H9 (cell line): ENCODE results near the gene CLEC4C. TPM values are rescaled to one million over a fixed set of nuclear protein-coding genes. Genes with fewer than 3 reads are reported as not detected.

Experiments used
- DNase-seq: peaks from one replicate; pipeline ENCODE4 v3.0.0-alpha.2; 2017
- H2AFZ ChIP-seq: one replicate; pipeline ENCODE4 v1.6.1; 2013; ENCODE audit warnings: mild to moderate bottlenecking, low read length, control low read depth, moderate library complexity
- H2AK5ac ChIP-seq: 2 replicates; pipeline ENCODE4 v1.6.1; 2013; ENCODE audit warnings: low read length, control low read depth, mixed read lengths; ENCODE audit not compliant: insufficient read length
- H2BK120ac ChIP-seq: one replicate; pipeline ENCODE4 v1.6.1; 2013; ENCODE audit warnings: low read depth, mild to moderate bottlenecking, low read length, control low read depth, inconsistent platforms; ENCODE audit not compliant: poor library complexity, severe bottlenecking
- H2BK12ac ChIP-seq: 2 replicates; pipeline ENCODE4 v1.6.1; 2013; ENCODE audit warnings: low read length, control low read depth, mixed read lengths, low read depth; ENCODE audit not compliant: insufficient read length
- H2BK15ac ChIP-seq: 2 replicates; pipeline ENCODE4 v1.6.1; 2013; ENCODE audit warnings: low read depth, low read length, control low read depth
- H2BK20ac ChIP-seq: one replicate; pipeline ENCODE4 v1.6.1; 2013; ENCODE audit warnings: low read depth, mild to moderate bottlenecking, low read length, control low read depth, inconsistent platforms; ENCODE audit not compliant: poor library complexity, severe bottlenecking
- H2BK5ac ChIP-seq: 2 replicates; pipeline ENCODE4 v1.6.1; 2013; ENCODE audit warnings: low read length, control low read depth, mixed read lengths; ENCODE audit not compliant: insufficient read length
- H3K14ac ChIP-seq: 2 replicates; pipeline ENCODE4 v1.6.1; 2013; ENCODE audit warnings: low read length, control low read depth; ENCODE audit not compliant: insufficient read depth
- H3K18ac ChIP-seq: 2 replicates; pipeline ENCODE4 v1.6.1; 2013; ENCODE audit warnings: low read depth, mild to moderate bottlenecking, mixed read lengths, low read length, control low read depth; ENCODE audit not compliant: insufficient read length
- H3K23ac ChIP-seq: 2 replicates; pipeline ENCODE4 v1.6.1; 2013; ENCODE audit warnings: low read length, control low read depth, mixed read lengths, low read depth; ENCODE audit not compliant: insufficient read length
- H3K23me2 ChIP-seq: 2 replicates; pipeline ENCODE4 v1.6.1; 2013; ENCODE audit warnings: low read depth, mild to moderate bottlenecking, mixed read lengths, low read length, control low read depth; ENCODE audit not compliant: insufficient read length, poor library complexity, severe bottlenecking
- H3K27ac ChIP-seq: 2 replicates; pipeline ENCODE4 v1.5.1; 2013; ENCODE audit warnings: low read length, control low read depth, mixed read lengths, low read depth; ENCODE audit not compliant: insufficient read length
- H3K27me3 ChIP-seq: 2 replicates; pipeline ENCODE4 v1.6.1; 2013; ENCODE audit warnings: low read length, control low read depth, inconsistent platforms; ENCODE audit not compliant: insufficient read depth
- H3K4ac ChIP-seq: 2 replicates; pipeline ENCODE4 v1.6.1; 2013; ENCODE audit warnings: low read depth, mild to moderate bottlenecking, control low read depth, inconsistent platforms, low read length, moderate library complexity
- H3K4me1 ChIP-seq: 2 replicates; pipeline ENCODE4 v1.6.1; 2013; ENCODE audit warnings: low read length, control low read depth, inconsistent platforms; ENCODE audit not compliant: insufficient read depth
- H3K4me2 ChIP-seq: 2 replicates; pipeline ENCODE4 v1.6.1; 2013; ENCODE audit warnings: low read length, control low read depth, mixed read lengths; ENCODE audit not compliant: insufficient read length, insufficient read depth
- H3K56ac ChIP-seq: 2 replicates; pipeline ENCODE4 v1.6.1; 2013; ENCODE audit warnings: low read depth, mild to moderate bottlenecking, mixed read lengths, low read length, control low read depth; ENCODE audit not compliant: insufficient read length
- H3K79me1 ChIP-seq: 2 replicates; pipeline ENCODE4 v1.6.1; 2013; ENCODE audit warnings: low read depth, mild to moderate bottlenecking, moderate library complexity, low read length, control low read depth, inconsistent platforms; ENCODE audit not compliant: insufficient read depth, poor library complexity, severe bottlenecking
- H3K79me2 ChIP-seq: 2 replicates; pipeline ENCODE4 v1.6.1; 2013; ENCODE audit warnings: low read length, control low read depth, inconsistent platforms; ENCODE audit not compliant: insufficient read depth
- H3K9ac ChIP-seq: 2 replicates; pipeline ENCODE4 v1.6.1; 2013; ENCODE audit warnings: low read length, control low read depth, mixed read lengths; ENCODE audit not compliant: insufficient read length; ENCODE audit errors: extremely low read depth
- H3K9me3 ChIP-seq: one replicate; pipeline ENCODE4 v1.6.1; 2013; ENCODE audit warnings: low read depth, low read length, inconsistent platforms; ENCODE audit not compliant: control insufficient read depth
- H3T11ph ChIP-seq: one replicate; pipeline ENCODE4 v1.6.1; 2013; ENCODE audit warnings: mild to moderate bottlenecking, low read length, control low read depth, inconsistent platforms
- H4K20me1 ChIP-seq: one replicate; pipeline ENCODE4 v1.6.1; 2013; ENCODE audit not compliant: control insufficient read depth, insufficient read length, insufficient read depth
- H4K5ac ChIP-seq: 2 replicates; pipeline ENCODE4 v1.6.1; 2013; ENCODE audit warnings: low read depth, mild to moderate bottlenecking, mixed read lengths, low read length, control low read depth; ENCODE audit not compliant: insufficient read length
- H4K8ac ChIP-seq: replicated peaks from 2 replicates; pipeline ENCODE4 v1.6.1; 2013; ENCODE audit warnings: low read length, control low read depth, mixed read lengths, low read depth; ENCODE audit not compliant: insufficient read length
- H4K91ac ChIP-seq: 2 replicates; pipeline ENCODE4 v1.6.1; 2013; ENCODE audit warnings: low read depth, mild to moderate bottlenecking, moderate library complexity, mixed read lengths, low read length, control low read depth; ENCODE audit not compliant: insufficient read length
- H3K27ac Mint-ChIP-seq, 3 experiments: 2 replicates in 2 of 3; 3 replicates in 1 of 3; pipeline ENCODE4 v1.8.0; 2020 to 2021; ENCODE audit warnings: mixed read lengths in 3 of 3, mild to moderate bottlenecking in 1 of 3, moderate library complexity in 1 of 3
- H3K27me3 Mint-ChIP-seq: 2 replicates; pipeline ENCODE4 v1.8.0; 2021; ENCODE audit warnings: low read depth, mild to moderate bottlenecking, moderate library complexity, mixed read lengths
- H3K36me3 Mint-ChIP-seq, 3 experiments: 2 replicates in 2 of 3; 3 replicates in 1 of 3; pipeline ENCODE4 v1.8.0; 2020 to 2021; ENCODE audit warnings: low read depth in 3 of 3, mixed read lengths in 3 of 3; ENCODE audit not compliant: insufficient read depth in 1 of 3
- H3K4me1 Mint-ChIP-seq, 2 experiments: 2 replicates each; pipeline ENCODE4 v1.8.0; 2020; ENCODE audit warnings: mixed read lengths in 2 of 2
- H3K4me3 Mint-ChIP-seq, 2 experiments: 2 replicates in 1 of 2; 3 replicates in 1 of 2; pipeline ENCODE4 v1.8.0; 2020 to 2021; ENCODE audit warnings: mild to moderate bottlenecking in 2 of 2, mixed read lengths in 2 of 2, moderate library complexity in 1 of 2
- H3K9me3 Mint-ChIP-seq, 2 experiments: 2 replicates in 1 of 2; 3 replicates in 1 of 2; pipeline ENCODE4 v1.8.0; 2020; ENCODE audit warnings: mild to moderate bottlenecking in 2 of 2, mixed read lengths in 2 of 2, moderate library complexity in 1 of 2
- CTCF ChIP-seq: fragments of 200-600 bp; sonication (generic); conservative IDR thresholded peaks from 3 replicates; pipeline ENCODE4 v1.8.0; 2021; ENCODE audit warnings: antibody characterized with exemption, mild to moderate bottlenecking
- WGBS: extraction: QIAGEN DNeasy Blood & Tissue Kit; methylation state at CpG from one replicate; pipeline ENCODE4 v1.1.7; 2013; ENCODE audit warnings: missing lambda C conversion rate, low lambda C conversion rate, mixed read lengths; ENCODE audit not compliant: insufficient read length; ENCODE audit errors: extremely low coverage; 5-methylcytosine and 5-hydroxymethylcytosine counted together
- total RNA-seq: library from RNA; stranded (reverse); gene quantifications from 2 replicates; pipeline ENCODE4 v1.2.1, GENCODE V29; 2021

Gene CLEC4C
- total RNA-seq, 1 experiment from 2014 or later = 0.26 TPM

GRCh38 chr12:7787574-7788293, 40.6 kb upstream of the CLEC4C start:
- Histone ChIP-seq H2AK5ac (peak overlapping the region; percentile 59), H3K9me3 (no peaks in the 10 kb centered on the region), H3K4me2 (peak overlapping the region; percentile 41), H3K4me1 (no peaks in the 10 kb centered on the region; the same call in 1 of the 2 replicates), H3K79me1 (no peaks in the 10 kb centered on the region), H3K27ac (peak overlapping the region; percentile 21), H3K56ac (no peak overlapping the region), H4K20me1 (peaks cover 3% of the 10 kb centered on the region), H4K91ac (no peak overlapping the region), H3T11ph (no peak overlapping the region), H3K23me2 (peaks cover 8% of the 10 kb centered on the region), H2BK12ac (no peak overlapping the region), H2BK120ac (no peak overlapping the region), H3K18ac (peak overlapping the region; percentile 30), H2AFZ (no peak overlapping the region), H3K14ac (no peak overlapping the region), H4K8ac (no peak overlapping the region), H3K23ac (no peak overlapping the region), H4K5ac (no peak overlapping the region), H2BK15ac (no peak overlapping the region), H3K9ac (no peak overlapping the region), H3K79me2 (peaks cover 26% of the 10 kb centered on the region; the same call in 1 of the 2 replicates), H2BK20ac (no peak overlapping the region), H3K4ac (no peak overlapping the region), H2BK5ac (no peak overlapping the region), H3K27me3 (no peaks in the 10 kb centered on the region)
- no peak for TF ChIP-seq CTCF
- no CpG with 5 or more reads among the region's 13 CpGs for WGBS
- peak; percentile 90 for DNase-seq
- Mint-ChIP-seq H3K36me3 (peaks cover 11 to 29% (median 23%) of the 10 kb centered on the region in 3 experiments), H3K9me3 (no peaks in the 10 kb centered on the region), H3K4me1 (peaks cover 52 to 75% of the 10 kb centered on the region in 2 experiments), H3K27ac (peak overlapping the region; percentile 80 to 99 (median 99)), H3K27me3 (no peaks in the 10 kb centered on the region), H3K4me3 (peak overlapping the region; percentile 89 to 97)
